Osteocyte (in vitro differentiated cells): ENCODE data around the gene USP49. TPM values are rescaled to one million over a fixed set of nuclear protein-coding genes. Genes with fewer than 3 reads are reported as not detected.

Source experiments
- DNase-seq: peaks from one replicate; pipeline ENCODE4 v3.0.0; 2021; ENCODE audit warnings: mixed read lengths; ENCODE audit not compliant: unreplicated experiment; ENCODE audit errors: extremely low spot score
- H3K27ac Mint-ChIP-seq: one replicate; pipeline ENCODE4 v1.8.0; 2021; ENCODE audit warnings: mild to moderate bottlenecking, mixed read lengths; ENCODE audit not compliant: unreplicated experiment
- H3K27me3 Mint-ChIP-seq: one replicate; pipeline ENCODE4 v1.8.0; 2021; ENCODE audit warnings: mixed read lengths; ENCODE audit not compliant: unreplicated experiment
- H3K36me3 Mint-ChIP-seq: one replicate; pipeline ENCODE4 v1.8.0; 2021; ENCODE audit warnings: mixed read lengths; ENCODE audit not compliant: unreplicated experiment
- H3K4me1 Mint-ChIP-seq: one replicate; pipeline ENCODE4 v1.8.0; 2021; ENCODE audit warnings: mixed read lengths; ENCODE audit not compliant: unreplicated experiment
- H3K4me3 Mint-ChIP-seq: one replicate; pipeline ENCODE4 v1.8.0; 2021; ENCODE audit warnings: mild to moderate bottlenecking, moderate library complexity, mixed read lengths; ENCODE audit not compliant: unreplicated experiment
- H3K9me3 Mint-ChIP-seq: one replicate; pipeline ENCODE4 v1.8.0; 2021; ENCODE audit warnings: mixed read lengths; ENCODE audit not compliant: unreplicated experiment
- total RNA-seq: library from RNA; stranded (reverse); gene quantifications from 2 replicates; pipeline ENCODE4 v1.2.1, GENCODE V29; 2021
- TF ChIP-seq, protein P1 (sequence below): fragments of 200-600 bp; sonication (generic); IDR thresholded peaks from 2 replicates; pipeline ENCODE4 v1.5.0; 2021; ENCODE audit warnings: antibody characterized with exemption, mild to moderate bottlenecking, moderate library complexity

Gene USP49
- total RNA-seq, 1 donor from 2014 or later: 5.2 TPM

DNA sequence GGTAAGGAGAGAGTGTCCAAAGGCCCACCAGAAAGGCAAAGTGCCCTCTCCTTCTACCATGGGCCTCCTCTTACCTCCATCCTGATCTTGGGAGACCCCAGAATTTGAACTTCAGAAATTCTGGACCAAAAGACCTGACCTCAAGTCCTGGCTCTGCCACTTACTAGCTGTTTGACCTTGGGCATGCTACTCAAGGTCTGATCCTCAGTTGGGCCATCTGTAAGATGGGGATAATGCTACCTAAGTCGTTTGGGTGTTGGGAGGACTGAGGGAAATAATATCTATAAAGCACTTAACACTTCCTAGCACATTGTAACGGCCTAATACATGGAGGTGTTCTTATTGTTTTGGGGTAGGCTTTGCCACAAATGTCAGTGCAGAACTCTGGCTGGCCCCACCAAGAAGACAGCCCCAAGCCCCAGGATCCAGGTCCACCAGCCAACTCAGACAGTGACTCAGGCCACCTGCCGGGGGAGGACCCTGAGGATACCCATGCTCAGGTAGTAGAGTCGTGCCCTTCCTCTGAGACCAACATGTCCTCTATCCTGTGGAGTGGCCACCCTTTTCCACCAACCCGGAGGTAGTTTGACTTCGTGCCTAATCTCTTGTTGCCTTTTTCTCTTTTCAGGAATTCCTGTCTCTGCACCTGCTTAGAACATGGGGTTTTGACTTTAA is 111.9 kb downstream of the USP49 start:
- Mint-ChIP-seq H3K27me3 (no peaks in the 10 kb centered on the region), H3K36me3 (peaks cover 1% of the 10 kb centered on the region), H3K27ac (no peak overlapping the region), H3K4me1 (peaks cover 27% of the 10 kb centered on the region), H3K9me3 (no peaks in the 10 kb centered on the region), H3K4me3 (no peak overlapping the region)
- no peak for DNase-seq
- TF ChIP-seq, protein P1, sequence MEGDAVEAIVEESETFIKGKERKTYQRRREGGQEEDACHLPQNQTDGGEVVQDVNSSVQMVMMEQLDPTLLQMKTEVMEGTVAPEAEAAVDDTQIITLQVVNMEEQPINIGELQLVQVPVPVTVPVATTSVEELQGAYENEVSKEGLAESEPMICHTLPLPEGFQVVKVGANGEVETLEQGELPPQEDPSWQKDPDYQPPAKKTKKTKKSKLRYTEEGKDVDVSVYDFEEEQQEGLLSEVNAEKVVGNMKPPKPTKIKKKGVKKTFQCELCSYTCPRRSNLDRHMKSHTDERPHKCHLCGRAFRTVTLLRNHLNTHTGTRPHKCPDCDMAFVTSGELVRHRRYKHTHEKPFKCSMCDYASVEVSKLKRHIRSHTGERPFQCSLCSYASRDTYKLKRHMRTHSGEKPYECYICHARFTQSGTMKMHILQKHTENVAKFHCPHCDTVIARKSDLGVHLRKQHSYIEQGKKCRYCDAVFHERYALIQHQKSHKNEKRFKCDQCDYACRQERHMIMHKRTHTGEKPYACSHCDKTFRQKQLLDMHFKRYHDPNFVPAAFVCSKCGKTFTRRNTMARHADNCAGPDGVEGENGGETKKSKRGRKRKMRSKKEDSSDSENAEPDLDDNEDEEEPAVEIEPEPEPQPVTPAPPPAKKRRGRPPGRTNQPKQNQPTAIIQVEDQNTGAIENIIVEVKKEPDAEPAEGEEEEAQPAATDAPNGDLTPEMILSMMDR: no peak

DNA sequence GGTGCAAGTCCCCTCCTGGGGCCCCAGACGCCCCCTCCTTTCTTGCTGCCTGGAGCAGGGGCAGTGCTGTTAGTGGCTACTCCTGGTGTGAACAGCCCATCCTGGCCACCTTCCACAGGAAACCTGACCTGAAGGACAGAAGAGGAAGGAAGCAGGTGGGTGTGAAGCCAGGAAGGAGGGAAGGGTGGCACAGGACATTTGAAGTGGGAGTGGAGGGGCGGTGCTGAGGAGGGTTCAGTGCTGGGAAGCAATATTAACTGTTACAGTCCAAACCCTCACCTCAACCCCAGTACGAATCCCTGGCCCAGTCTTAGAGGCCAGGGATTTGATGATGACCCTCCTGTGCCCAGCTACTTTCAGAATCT is 113.8 kb downstream of the USP49 start:
- no peaks in the 10 kb centered on the region for H3K9me3 Mint-ChIP-seq
- TF ChIP-seq, protein P1: no peak

DNA sequence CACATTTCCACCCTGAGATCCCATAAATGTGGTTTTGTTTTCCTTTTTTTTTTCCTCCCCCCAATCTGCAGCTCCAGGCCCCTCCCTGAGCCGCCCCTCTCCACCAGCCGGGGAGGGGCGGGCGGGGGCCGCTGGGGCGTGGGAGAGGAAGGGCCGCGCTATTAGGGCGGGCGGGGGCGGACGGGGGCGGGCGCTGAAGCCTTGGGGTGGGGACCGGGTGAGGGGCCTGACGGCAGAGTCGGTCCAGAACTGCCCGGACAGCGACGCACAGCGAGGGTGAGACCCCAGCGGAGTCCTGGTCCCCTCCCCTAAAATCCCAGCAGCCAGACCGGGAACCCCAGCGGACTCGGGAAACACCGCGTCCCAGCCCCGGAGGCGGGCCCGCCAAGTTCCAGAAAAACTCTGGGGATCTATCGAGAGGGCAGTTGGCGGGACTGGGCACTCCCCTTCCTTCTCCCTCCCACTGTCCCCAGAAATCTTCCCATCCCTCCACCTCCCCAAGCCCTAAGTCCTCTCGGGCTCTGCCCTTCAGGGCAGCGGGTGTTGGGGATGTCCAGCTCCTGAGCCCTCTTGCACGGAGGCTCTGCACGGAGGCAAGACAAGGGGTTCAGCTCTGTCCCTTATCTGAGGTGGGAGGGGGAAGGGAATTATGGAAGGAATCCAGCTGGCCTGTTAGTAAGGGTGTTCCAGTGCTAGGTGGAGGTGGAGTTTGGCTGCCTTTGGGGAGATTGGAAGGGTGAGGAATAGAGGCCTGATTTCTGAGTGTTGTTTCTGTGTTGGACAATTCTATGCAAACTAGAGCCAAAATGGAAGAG is 114.4 kb downstream of the USP49 start, which contains the start of gene PRICKLE4:
PRICKLE4 (plus strand) TSS at position 232 of the 815 bp plus-strand sequence. CDS start 2,692 bp downstream, outside the sequence.
- no peak for DNase-seq
- peak within 1 kb of the TSS; percentile 78 for H3K27ac Mint-ChIP-seq

More for the DNA sequence above, 113.8 kb downstream of the USP49 start:
- peak overlapping the region; percentile 58 for H3K4me3 Mint-ChIP-seq
- DNase-seq: no peak
- peaks cover 2% of the 10 kb centered on the region for H3K36me3 Mint-ChIP-seq
- H3K27me3 Mint-ChIP-seq: no peaks in the 10 kb centered on the region
- H3K4me1 Mint-ChIP-seq: peaks cover 28% of the 10 kb centered on the region
- peak overlapping the region; percentile 27 for H3K27ac Mint-ChIP-seq

DNA sequence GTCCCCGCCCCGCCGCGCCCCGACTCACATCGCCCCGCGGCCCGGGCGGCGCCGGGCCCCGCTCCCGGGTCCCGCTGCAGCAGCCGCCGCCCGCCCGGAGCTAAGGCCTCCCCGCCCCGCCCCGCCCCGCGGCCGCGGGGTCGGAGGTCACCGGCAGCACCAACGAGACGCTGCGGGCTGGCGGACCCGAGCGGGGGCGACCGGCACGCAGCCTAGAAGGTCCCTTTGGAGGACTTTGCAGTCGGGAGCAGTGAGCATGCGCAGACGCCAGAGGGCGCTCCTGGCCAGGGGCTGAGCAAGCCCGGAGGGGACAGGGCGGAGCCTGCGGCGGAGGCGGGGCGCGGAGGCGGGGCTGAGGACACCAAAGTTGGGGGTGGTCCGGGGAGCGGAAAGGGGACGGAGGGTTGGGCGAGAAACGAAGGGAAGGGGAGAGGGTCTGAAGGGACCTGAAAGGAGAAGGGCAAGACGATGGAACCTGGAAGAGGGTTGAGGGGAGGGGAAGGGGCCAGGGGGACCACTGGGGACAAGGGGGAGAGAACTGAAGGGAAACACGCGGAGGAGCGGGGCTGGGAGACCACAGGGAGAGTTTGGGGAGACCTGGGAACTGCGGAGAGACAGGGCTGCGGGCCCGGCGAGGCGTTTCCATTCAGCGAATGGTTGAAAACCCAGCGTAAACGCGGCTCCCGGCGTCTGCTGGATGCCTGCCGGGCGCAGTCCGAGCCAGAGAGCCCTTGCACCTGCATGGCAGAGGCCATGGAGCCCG is 115.2 kb downstream of the USP49 start, which contains the start of gene FRS3:
FRS3 (minus strand) TSS at position 113 of the 763 bp plus-strand sequence. CDS start 2,913 bp downstream, outside the sequence.
- Mint-ChIP-seq H3K4me3 (peak within 1 kb of the TSS; percentile 89), H3K36me3 (peaks cover 2% of the 10 kb centered on the region), H3K27ac (peak within 1 kb of the TSS; percentile 78), H3K27me3 (no peaks in the 10 kb centered on the region), H3K4me1 (peaks cover 23% of the 10 kb centered on the region), H3K9me3 (no peaks in the 10 kb centered on the region)
- TF ChIP-seq, protein P1: peak; percentile 92
- peak; percentile 99 for DNase-seq

More for the DNA sequence above, 114.4 kb downstream of the USP49 start, which contains the start of gene PRICKLE4:
- Mint-ChIP-seq H3K9me3 (no peaks in the 10 kb centered on the region), H3K4me3 (peak within 1 kb of the TSS; percentile 89), H3K4me1 (peaks cover 24% of the 10 kb centered on the region), H3K36me3 (peaks cover 2% of the 10 kb centered on the region), H3K27me3 (no peaks in the 10 kb centered on the region)
- TF ChIP-seq, protein P1: no peak
